ENCODE measurements around the gene ADRB2. TPM values are rescaled to one million over a fixed set of nuclear protein-coding genes. Genes with fewer than 3 reads are reported as not detected.

The ADRB2 gene
- total RNA-seq, 1 experiment from 2014 or later, result not detected

DNA sequence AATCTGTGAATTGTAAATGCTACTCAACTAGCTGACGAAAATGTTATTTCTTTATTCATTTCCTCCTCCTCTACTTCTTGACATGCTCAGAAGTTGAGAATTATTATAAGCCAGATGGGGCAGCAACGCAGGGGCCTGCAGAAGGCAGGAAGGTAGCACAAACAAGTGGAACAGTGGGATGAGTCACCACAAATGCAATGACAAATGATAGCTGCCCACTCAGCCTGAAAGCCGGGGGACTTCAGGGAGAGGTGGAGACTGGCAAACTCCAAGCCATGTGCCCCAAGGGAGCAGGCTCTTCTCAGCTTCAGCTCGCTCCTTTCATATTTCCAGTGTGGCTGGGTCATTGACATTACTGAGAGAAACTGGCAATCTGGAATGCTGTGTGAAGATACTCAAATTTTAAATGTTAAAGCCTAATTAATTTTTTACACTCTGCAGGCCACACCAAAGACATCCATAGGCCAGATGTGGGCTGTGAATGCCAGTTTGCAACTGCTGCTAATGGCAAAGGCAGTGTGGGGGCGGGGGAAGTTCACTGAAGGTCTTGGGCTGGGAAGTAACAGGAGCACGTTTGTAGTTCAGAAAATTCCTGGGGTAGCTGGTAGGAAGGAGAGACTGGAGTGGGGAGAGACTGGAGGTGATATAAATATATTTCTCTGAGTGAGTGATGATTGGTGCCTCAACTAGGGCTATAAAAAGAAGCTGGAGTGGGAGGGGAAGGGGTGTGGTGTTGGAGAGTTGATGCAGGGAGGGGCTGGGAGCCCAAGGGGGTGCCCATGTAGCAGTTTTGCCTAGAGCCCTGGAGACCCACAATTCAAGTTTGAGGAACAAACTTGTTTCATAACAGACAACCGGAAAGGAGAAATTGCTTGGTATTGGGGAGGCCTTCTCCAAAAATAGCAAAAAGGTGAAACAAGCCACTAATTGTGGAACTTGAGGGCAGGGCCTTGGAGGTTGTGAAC, 20.8 kb upstream of the ADRB2 start:
- H3K27ac Mint-ChIP-seq (ENCODE audit: unreplicated experiment), result no peak overlapping the region
- H3K9me3 Mint-ChIP-seq (ENCODE audit: unreplicated experiment), result peaks cover 6% of the 10 kb centered on the region
- H3K27me3 Mint-ChIP-seq (ENCODE audit: insufficient read depth, unreplicated experiment), result peaks cover 12% of the 10 kb centered on the region
- BruUV-seq (replicated peaks), result no TSS peak
- Histone ChIP-seq H3K27me3 (replicated peaks; ENCODE audit: control insufficient read depth, insufficient read depth, low read length) (peaks cover 1% of the 10 kb centered on the region; the same call in 1 of the 2 replicates), H3K9me3 (no peaks in the 10 kb centered on the region), H3K4me1 (peaks cover 12% of the 10 kb centered on the region), H3K4me3 (ENCODE audit: low read depth, low read length) (no peak overlapping the region), H3K36me3 (ENCODE audit: control insufficient read depth, insufficient read depth, low read length) (no peaks in the 10 kb centered on the region)
- TF ChIP-seq, protein P1, sequence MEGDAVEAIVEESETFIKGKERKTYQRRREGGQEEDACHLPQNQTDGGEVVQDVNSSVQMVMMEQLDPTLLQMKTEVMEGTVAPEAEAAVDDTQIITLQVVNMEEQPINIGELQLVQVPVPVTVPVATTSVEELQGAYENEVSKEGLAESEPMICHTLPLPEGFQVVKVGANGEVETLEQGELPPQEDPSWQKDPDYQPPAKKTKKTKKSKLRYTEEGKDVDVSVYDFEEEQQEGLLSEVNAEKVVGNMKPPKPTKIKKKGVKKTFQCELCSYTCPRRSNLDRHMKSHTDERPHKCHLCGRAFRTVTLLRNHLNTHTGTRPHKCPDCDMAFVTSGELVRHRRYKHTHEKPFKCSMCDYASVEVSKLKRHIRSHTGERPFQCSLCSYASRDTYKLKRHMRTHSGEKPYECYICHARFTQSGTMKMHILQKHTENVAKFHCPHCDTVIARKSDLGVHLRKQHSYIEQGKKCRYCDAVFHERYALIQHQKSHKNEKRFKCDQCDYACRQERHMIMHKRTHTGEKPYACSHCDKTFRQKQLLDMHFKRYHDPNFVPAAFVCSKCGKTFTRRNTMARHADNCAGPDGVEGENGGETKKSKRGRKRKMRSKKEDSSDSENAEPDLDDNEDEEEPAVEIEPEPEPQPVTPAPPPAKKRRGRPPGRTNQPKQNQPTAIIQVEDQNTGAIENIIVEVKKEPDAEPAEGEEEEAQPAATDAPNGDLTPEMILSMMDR (IDR thresholded peaks at IDR 0.05; ENCODE audit: insufficient read depth in 1 of 2, low read depth in 1 of 2, low read length in 1 of 2, severe bottlenecking in 1 of 2, unreplicated experiment in 1 of 2), result no peak
- H3K36me3 Mint-ChIP-seq (ENCODE audit: insufficient read depth, unreplicated experiment), result no peaks in the 10 kb centered on the region
- intact Hi-C loops (cut with micrococcal nuclease; ENCODE audit: unreplicated experiment), result no loop called here
- peaks cover 12% of the 10 kb centered on the region for H3K4me1 Mint-ChIP-seq (ENCODE audit: low read depth, unreplicated experiment)
- ChIA-PET CTCF (no interaction called here), POLR2A (no interaction called here)
- no peak overlapping the region for H3K4me3 Mint-ChIP-seq (ENCODE audit: unreplicated experiment)
- DNase-seq, result no peak

DNA sequence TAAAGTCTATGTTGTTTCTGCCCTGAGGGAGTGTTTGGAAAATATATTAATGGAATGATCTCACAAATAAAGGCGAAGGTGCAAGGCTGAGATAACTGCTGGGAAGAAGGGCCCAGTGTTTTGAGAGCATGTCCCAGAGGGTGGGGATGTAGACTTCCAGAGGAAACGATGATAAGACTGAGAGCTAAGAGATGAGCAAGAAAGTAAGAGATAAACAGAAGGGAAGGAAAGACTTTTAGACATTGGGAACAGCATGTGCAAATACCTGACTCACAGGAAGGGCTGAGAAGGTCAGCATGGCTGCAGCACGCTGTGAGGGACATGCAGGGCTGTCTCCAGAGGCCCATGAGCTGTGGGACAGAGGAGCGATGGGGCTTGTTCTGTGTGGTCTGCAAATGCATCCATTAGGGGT, 19.9 kb upstream of the ADRB2 start:
- TF ChIP-seq, protein P1 (IDR thresholded peaks at IDR 0.05; ENCODE audit: insufficient read depth in 1 of 2, low read depth in 1 of 2, low read length in 1 of 2, severe bottlenecking in 1 of 2, unreplicated experiment in 1 of 2), result no peak
- ChIA-PET POLR2A (no interaction called here), CTCF (no interaction called here)
- DNase-seq, result no peak
- no peak overlapping the region for H3K4me3 ChIP-seq (ENCODE audit: low read depth, low read length)
- no peaks in the 10 kb centered on the region for H3K9me3 ChIP-seq
- H3K36me3 Mint-ChIP-seq (ENCODE audit: insufficient read depth, unreplicated experiment), result no peaks in the 10 kb centered on the region
- peaks cover 1% of the 10 kb centered on the region; the same call in 1 of the 2 replicates for H3K27me3 ChIP-seq (replicated peaks; ENCODE audit: control insufficient read depth, insufficient read depth, low read length)
- peaks cover 12% of the 10 kb centered on the region for H3K4me1 ChIP-seq
- intact Hi-C loops (cut with micrococcal nuclease; ENCODE audit: unreplicated experiment), result no loop called here
- H3K4me3 Mint-ChIP-seq (ENCODE audit: unreplicated experiment), result no peak overlapping the region
- H3K4me1 Mint-ChIP-seq (ENCODE audit: low read depth, unreplicated experiment), result peaks cover 12% of the 10 kb centered on the region
- no peaks in the 10 kb centered on the region for H3K36me3 ChIP-seq (ENCODE audit: control insufficient read depth, insufficient read depth, low read length)
- peaks cover 6% of the 10 kb centered on the region for H3K9me3 Mint-ChIP-seq (ENCODE audit: unreplicated experiment)
- BruUV-seq (replicated peaks), result no TSS peak
- H3K27ac Mint-ChIP-seq (ENCODE audit: unreplicated experiment), result no peak overlapping the region
- H3K27me3 Mint-ChIP-seq (ENCODE audit: insufficient read depth, unreplicated experiment), result peaks cover 12% of the 10 kb centered on the region

DNA sequence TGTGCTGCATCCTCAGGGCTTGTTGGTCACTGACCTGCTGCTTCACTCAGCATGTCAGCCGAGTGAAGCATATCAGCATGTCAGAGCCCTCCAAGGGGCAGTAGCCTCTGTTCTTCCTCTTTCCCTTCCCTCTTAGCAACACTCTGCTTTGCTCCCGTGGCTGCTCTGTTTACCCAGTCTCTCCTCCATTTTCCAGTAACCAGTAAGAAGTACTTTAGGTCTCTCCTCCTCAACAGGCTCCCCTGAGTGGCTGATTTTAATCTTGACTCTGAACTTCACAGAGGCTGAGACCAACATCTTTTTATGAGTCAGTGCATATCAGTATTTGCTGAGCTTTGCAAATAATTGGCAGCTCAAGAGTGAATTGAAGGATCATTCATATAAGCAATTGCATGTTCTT, 18.6 kb upstream of the ADRB2 start:
- Histone ChIP-seq H3K9me3 (no peaks in the 10 kb centered on the region), H3K27me3 (replicated peaks; ENCODE audit: control insufficient read depth, insufficient read depth, low read length) (peaks cover 1% of the 10 kb centered on the region; the same call in 1 of the 2 replicates), H3K4me1 (peaks cover 7% of the 10 kb centered on the region), H3K36me3 (ENCODE audit: control insufficient read depth, insufficient read depth, low read length) (no peaks in the 10 kb centered on the region), H3K4me3 (ENCODE audit: low read depth, low read length) (no peak overlapping the region)
- peaks cover 12% of the 10 kb centered on the region for H3K4me1 Mint-ChIP-seq (ENCODE audit: low read depth, unreplicated experiment)
- H3K27ac Mint-ChIP-seq (ENCODE audit: unreplicated experiment), result no peak overlapping the region
- H3K4me3 Mint-ChIP-seq (ENCODE audit: unreplicated experiment), result no peak overlapping the region
- ChIA-PET CTCF (interaction anchor here (0.5 kb wide), 1 partner anchor 25 kb away, joined by 3 read pairs; no protein-coding TSS in a partner anchor), POLR2A (no interaction called here)
- peaks cover 5% of the 10 kb centered on the region for H3K9me3 Mint-ChIP-seq (ENCODE audit: unreplicated experiment)
- H3K27me3 Mint-ChIP-seq (ENCODE audit: insufficient read depth, unreplicated experiment), result peaks cover 17% of the 10 kb centered on the region
- H3K36me3 Mint-ChIP-seq (ENCODE audit: insufficient read depth, unreplicated experiment), result no peaks in the 10 kb centered on the region
- TF ChIP-seq, protein P1 (IDR thresholded peaks at IDR 0.05; ENCODE audit: insufficient read depth in 1 of 2, low read depth in 1 of 2, low read length in 1 of 2, severe bottlenecking in 1 of 2, unreplicated experiment in 1 of 2), result no peak
- no TSS peak for BruUV-seq (replicated peaks)
- DNase-seq, result no peak
- intact Hi-C loops (cut with micrococcal nuclease; ENCODE audit: unreplicated experiment), result loop anchor here (2.0 kb wide), 1 partner anchor 19 kb away; the partner anchor contains the start of gene ADRB2
